Karpas-422 (cell line): ENCODE results near the gene KCTD2. TPM values are rescaled to one million over a fixed set of nuclear protein-coding genes. Genes with fewer than 3 reads are reported as not detected.
"Not testable (repeated sequence)": the region's sequence is repeated elsewhere in the genome, so short reads cannot be mapped to it uniquely, and the experiment has no call there.

ENCODE experiments used
- DNase-seq: peaks from one replicate; pipeline ENCODE4 v3.0.0-alpha.2; 2015
- H2AFZ ChIP-seq: fragments of 200-600 bp; sonication (generic); 2 replicates; pipeline ENCODE4 v1.6.1; 2014; ENCODE audit warnings: antibody characterized with exemption, low read length, mixed read lengths
- H3K27ac ChIP-seq: fragments of 200-600 bp; sonication (generic); 2 replicates; pipeline ENCODE4 v1.5.1; 2014; ENCODE audit warnings: mild to moderate bottlenecking, low read length, moderate library complexity
- H3K27me3 ChIP-seq: fragments of 200-600 bp; sonication (generic); 2 replicates; pipeline ENCODE4 v1.6.1; 2014; ENCODE audit warnings: low read length, mixed read lengths
- H3K36me3 ChIP-seq: fragments of 200-600 bp; sonication (generic); 2 replicates; pipeline ENCODE4 v1.6.1; 2014; ENCODE audit warnings: low read length, mixed read lengths; ENCODE audit not compliant: insufficient read depth
- H3K4me1 ChIP-seq: fragments of 200-600 bp; sonication (generic); 2 replicates; pipeline ENCODE4 v1.6.1; 2014; ENCODE audit warnings: mild to moderate bottlenecking, low read length, mixed read lengths
- H3K4me2 ChIP-seq: fragments of 200-600 bp; sonication (generic); 2 replicates; pipeline ENCODE4 v1.6.1; 2014; ENCODE audit warnings: low read length, low read depth, mild to moderate bottlenecking; ENCODE audit not compliant: poor library complexity, severe bottlenecking
- H3K4me3 ChIP-seq: fragments of 200-600 bp; sonication (generic); 2 replicates; pipeline ENCODE4 v1.5.1; 2014; ENCODE audit warnings: mild to moderate bottlenecking, antibody characterized with exemption, low read length, mixed read lengths
- H3K79me2 ChIP-seq: fragments of 200-600 bp; sonication (generic); 2 replicates; pipeline ENCODE4 v1.6.1; 2014; ENCODE audit warnings: mild to moderate bottlenecking, low read length, mixed read lengths
- H3K9ac ChIP-seq: fragments of 200-600 bp; sonication (generic); 2 replicates; pipeline ENCODE4 v1.6.0; 2014; ENCODE audit warnings: low read length
- H3K9me2 ChIP-seq: fragments of 200-600 bp; sonication (generic), shearing (Covaris generic); replicated peaks from 2 replicates; pipeline ENCODE4 v1.6.0; 2014; ENCODE audit warnings: mild to moderate bottlenecking, low read length, moderate library complexity; ENCODE audit not compliant: insufficient read depth
- H3K9me3 ChIP-seq: fragments of 300-700, 200-600 bp; sonication (generic); 2 replicates; pipeline ENCODE4 v1.6.1; 2014; ENCODE audit warnings: low read length, mixed read lengths
- H4K20me1 ChIP-seq: fragments of 200-600 bp; sonication (generic); 2 replicates; pipeline ENCODE4 v1.6.1; 2014; ENCODE audit warnings: mild to moderate bottlenecking, antibody characterized with exemption, low read length, low read depth; ENCODE audit not compliant: insufficient read depth
- total RNA-seq: library from RNA; depleted of rRNA; stranded (reverse); fragments of >200 nt; shearing (Covaris generic); gene quantifications from 2 replicates; pipeline ENCODE4 v1.2.3, GENCODE V29; 2014; ENCODE audit warnings: low replicate concordance

KCTD2 gene
- total RNA-seq, 1 experiment from 2014 or later: 24.7 TPM

GRCh38 chr17:75039238-75039637, 7.8 kb upstream of the KCTD2 start:
- H3K9me3 ChIP-seq: no peaks in the 10 kb centered on the region
- H3K9ac ChIP-seq: no peak overlapping the region
- H3K79me2 ChIP-seq: peaks cover 3% of the 10 kb centered on the region; the same call in 1 of the 2 replicates
- no peak overlapping the region for H2AFZ ChIP-seq
- H3K9me2 ChIP-seq: no peaks in the 10 kb centered on the region
- H3K27me3 ChIP-seq: no peaks in the 10 kb centered on the region
- no peaks in the 10 kb centered on the region for H4K20me1 ChIP-seq
- H3K4me3 ChIP-seq: no peak overlapping the region
- DNase-seq: no peak
- peaks cover 16% of the 10 kb centered on the region for H3K36me3 ChIP-seq
- H3K4me1 ChIP-seq: peaks cover 10% of the 10 kb centered on the region
- no peak overlapping the region for H3K27ac ChIP-seq
- H3K4me2 ChIP-seq: no peak overlapping the region

GRCh38 chr17:75041656-75042280, 5.3 kb upstream of the KCTD2 start:
- DNase-seq: no peak

GRCh38 chr17:75043789-75044188, 3.2 kb upstream of the KCTD2 start:
- H3K27ac ChIP-seq, H3K9me2 ChIP-seq, H3K27me3 ChIP-seq, H3K4me3 ChIP-seq, DNase-seq, H4K20me1 ChIP-seq, H2AFZ ChIP-seq, H3K4me2 ChIP-seq, H3K9me3 ChIP-seq, H3K9ac ChIP-seq: not testable (repeated sequence)
- Histone ChIP-seq H3K4me1 (peaks cover 17% of the 10 kb centered on the region), H3K36me3 (peaks cover 16% of the 10 kb centered on the region), H3K79me2 (peaks cover 37% of the 10 kb centered on the region)

More at GRCh38 chr17:75041656-75042280, 5.3 kb upstream of the KCTD2 start:
- Histone ChIP-seq H4K20me1 (no peaks in the 10 kb centered on the region), H3K79me2 (peaks cover 22% of the 10 kb centered on the region), H3K9me3 (no peaks in the 10 kb centered on the region), H2AFZ (no peak overlapping the region), H3K9ac (no peak overlapping the region), H3K4me1 (peaks cover 6% of the 10 kb centered on the region), H3K9me2 (no peaks in the 10 kb centered on the region), H3K36me3 (peaks cover 16% of the 10 kb centered on the region), H3K4me2 (no peak overlapping the region), H3K4me3 (no peak overlapping the region), H3K27me3 (no peaks in the 10 kb centered on the region), H3K27ac (no peak overlapping the region)

- Histone ChIP-seq H3K9me2 (no peaks in the 10 kb centered on the region), H4K20me1 (no peaks in the 10 kb centered on the region), H3K79me2 (peaks cover 44% of the 10 kb centered on the region), H3K27ac (no peak overlapping the region), H3K4me2 (no peak overlapping the region), H3K27me3 (no peaks in the 10 kb centered on the region), H3K9me3 (no peaks in the 10 kb centered on the region), H3K9ac (no peak overlapping the region), H3K4me3 (no peak overlapping the region), H3K36me3 (peaks cover 6% of the 10 kb centered on the region; the same call in 1 of the 2 replicates), H2AFZ (no peak overlapping the region), H3K4me1 (peaks cover 21% of the 10 kb centered on the region)
- no peak for DNase-seq
These were observed 2.3 kb upstream of the KCTD2 start for GRCh38 chr17:75044716-75045115.

GRCh38 chr17:75045946-75046406, 1.0 kb upstream of the KCTD2 start:
- Histone ChIP-seq H3K79me2 (peaks cover 45% of the 10 kb centered on the region), H3K9ac (peak overlapping the region; percentile 98), H3K4me1 (peaks cover 21% of the 10 kb centered on the region), H3K4me3 (peak overlapping the region; percentile 100), H3K27ac (0 out of 2 replicates have a peak overlapping the region, but pooled peaks have one; percentile 47), H3K4me2 (peak overlapping the region; percentile 77)
- DNase-seq, H3K9me2 ChIP-seq, H3K36me3 ChIP-seq, H3K9me3 ChIP-seq, H3K27me3 ChIP-seq, H4K20me1 ChIP-seq, H2AFZ ChIP-seq: not testable (repeated sequence)

- Histone ChIP-seq H3K4me1 (peaks cover 21% of the 10 kb centered on the region), H3K9me2 (no peaks in the 10 kb centered on the region), H3K27ac (no peak overlapping the region), H3K36me3 (peaks cover 5% of the 10 kb centered on the region; the same call in 1 of the 2 replicates), H3K27me3 (no peaks in the 10 kb centered on the region), H3K4me2 (peak overlapping the region; percentile 86), H4K20me1 (no peaks in the 10 kb centered on the region), H3K79me2 (peaks cover 45% of the 10 kb centered on the region), H3K9ac (peak overlapping the region; percentile 98), H3K4me3 (peak overlapping the region; percentile 100), H3K9me3 (no peaks in the 10 kb centered on the region), H2AFZ (no peak overlapping the region)
- peak; percentile 61 for DNase-seq
These were observed 523 bp downstream of the KCTD2 start for GRCh38 chr17:75047398-75048098.

- H3K4me2 ChIP-seq: peak overlapping the region; percentile 86
- peaks cover 5% of the 10 kb centered on the region; the same call in 1 of the 2 replicates for H3K36me3 ChIP-seq
- H3K9ac ChIP-seq: peak overlapping the region; percentile 98
- H3K4me1 ChIP-seq: peaks cover 21% of the 10 kb centered on the region
- H3K27ac ChIP-seq: no peak overlapping the region
- H3K4me3 ChIP-seq: peak overlapping the region; percentile 100
- no peaks in the 10 kb centered on the region for H4K20me1 ChIP-seq
- H2AFZ ChIP-seq: no peak overlapping the region
- no peaks in the 10 kb centered on the region for H3K27me3 ChIP-seq
- H3K79me2 ChIP-seq: peaks cover 45% of the 10 kb centered on the region
- DNase-seq: no peak
- H3K9me3 ChIP-seq: no peaks in the 10 kb centered on the region
- no peaks in the 10 kb centered on the region for H3K9me2 ChIP-seq
These were observed 1.3 kb downstream of the KCTD2 start for GRCh38 chr17:75048249-75048878.

GRCh38 chr17:75049057-75049456, 2.0 kb downstream of the KCTD2 start:
- DNase-seq: no peak
- H3K79me2 ChIP-seq: peaks cover 42% of the 10 kb centered on the region
- H3K4me1 ChIP-seq: peaks cover 21% of the 10 kb centered on the region
- H3K27me3 ChIP-seq: no peaks in the 10 kb centered on the region
- no peak overlapping the region for H3K9ac ChIP-seq
- no peaks in the 10 kb centered on the region for H3K9me3 ChIP-seq
- no peaks in the 10 kb centered on the region for H4K20me1 ChIP-seq
- no peak overlapping the region for H2AFZ ChIP-seq
- peak overlapping the region; percentile 100; the same call in 1 of the 2 replicates for H3K4me3 ChIP-seq
- no peak overlapping the region for H3K27ac ChIP-seq
- no peaks in the 10 kb centered on the region for H3K9me2 ChIP-seq
- peak overlapping the region; percentile 86 for H3K4me2 ChIP-seq
- H3K36me3 ChIP-seq: peaks cover 7% of the 10 kb centered on the region; the same call in 1 of the 2 replicates
